Spleen (tissue), 7 donors: ENCODE results near the gene ZSCAN21.

Source experiments
- CTCF ChIP-seq, 11 experiments: fragments of 200-600 bp in 7 of 11; fragments of 450-650 bp in 4 of 11; sonication (generic) in 4 of 11; IDR thresholded peaks in 8 of 11; conservative IDR thresholded peaks in 3 of 11; 1 replicate in 7 of 11; 2 replicates in 4 of 11; pipeline versions ENCODE4 v1.4.0 to v1.8.0; 2016 to 2021; ENCODE audit warnings: antibody characterized with exemption in 11 of 11, inconsistent platforms in 4 of 11, mild to moderate bottlenecking in 1 of 11
- POLR2A ChIP-seq, 3 donors: fragments of 450-650 bp; IDR thresholded peaks; one replicate each; pipeline ENCODE4 v1.5.1; 2017; ENCODE audit warnings: antibody characterized with exemption in 3 of 3, mild to moderate bottlenecking in 1 of 3
- donor health status: DM: no; HTN: no; CAD: no; lungs with moderate emphysema.
- donor health status: DM: no; HTN: no; CAD: no.
- donor health status: DM: no; HTN: no; CAD: no.

GRCh38 chr7:100106633-100107032 is 57.1 kb downstream of the ZSCAN21 start:
- TF ChIP-seq POLR2A (IDR thresholded peaks at IDR 0.05) = no peak
- TF ChIP-seq CTCF (IDR thresholded peaks at IDR 0.05 in 8 of 11, conservative IDR thresholded peaks at IDR 0.05 in 3 of 11) = no peak
